H1 (cell line): Measurements from ENCODE around the gene WNT7A. TPM values are rescaled to one million over a fixed set of nuclear protein-coding genes. Genes with fewer than 3 reads are reported as not detected.

Experiments
- CBX8 ChIP-seq: fragments of 300-800, 300-1000 bp; sonication (generic); IDR thresholded peaks from 2 replicates; pipeline ENCODE4 v1.7.1; 2016; ENCODE audit warnings: low read depth, low read length, borderline replicate concordance
- GABPA ChIP-seq: IDR thresholded peaks from 2 replicates; pipeline ENCODE4 v1.6.1; 2011; ENCODE audit warnings: mild to moderate bottlenecking, low read length, moderate library complexity, borderline replicate concordance; ENCODE audit not compliant: insufficient read depth
- HDAC2 ChIP-seq, 2 experiments: fragments of 300-600 bp in 1 of 2; sonication (generic) in 1 of 2; IDR thresholded peaks; 2 replicates each; pipeline ENCODE4 v1.6.1; 2011 to 2012; ENCODE audit warnings: low read depth in 2 of 2, low read length in 2 of 2, mild to moderate bottlenecking in 2 of 2, moderate library complexity in 2 of 2, borderline replicate concordance in 1 of 2, inconsistent platforms in 1 of 2
- HDAC6 ChIP-seq: IDR thresholded peaks from one replicate; pipeline ENCODE4 v1.7.1; 2012; ENCODE audit warnings: low read depth, mild to moderate bottlenecking, inconsistent platforms, low read length, moderate library complexity
- KDM4A ChIP-seq: IDR thresholded peaks from one replicate; pipeline ENCODE4 v1.7.1; 2012; ENCODE audit warnings: low read depth, mild to moderate bottlenecking, moderate library complexity, low read length, inconsistent platforms; ENCODE audit not compliant: severe bottlenecking
- NRF1 ChIP-seq: IDR thresholded peaks from 2 replicates; pipeline ENCODE4 v1.6.1; 2011; ENCODE audit warnings: mild to moderate bottlenecking, low read depth, low read length, improper control_type of control experiment
- POU5F1 ChIP-seq: IDR thresholded peaks from 2 replicates; pipeline ENCODE4 v1.6.1; 2011; ENCODE audit warnings: low read depth, mild to moderate bottlenecking, low read length, moderate library complexity
- RFX5 ChIP-seq: IDR thresholded peaks from 2 replicates; pipeline ENCODE4 v1.6.1; 2011; ENCODE audit warnings: low read depth, low read length, improper control_type of control experiment, borderline replicate concordance
- polyA plus RNA-seq, 7 experiments: library from polyadenylated mRNA; depleted of rRNA in 3 of 7; stranded (reverse) in 5 of 7; unstranded in 2 of 7; fragments of >200 nt in 5 of 7; fragments of 200-250 nt in 2 of 7; gene quantifications; 1 replicate in 5 of 7; 2 replicates in 1 of 7; 4 replicates in 1 of 7; pipeline versions ENCODE4 v1.2.1 to v1.2.3, GENCODE V29; 2011 to 2013; ENCODE audit warnings: missing spikeins in 2 of 7, mixed read lengths in 2 of 7
- total RNA-seq: library from RNA; stranded (reverse); fragmentation: NEBNext Ultra II Directional; extraction: Animal tissue kit (Norgen Biotek cat#: 25700); gene quantifications from 2 replicates; pipeline ENCODE4 v1.2.1, GENCODE V29; 2021

WNT7A gene
- total and polyA plus RNA-seq, 2 of the 8 experiments (the other 6 are each of a cell fraction or from before 2014, with no cell fraction given), result 0.02 TPM; not detected in 1

DNA sequence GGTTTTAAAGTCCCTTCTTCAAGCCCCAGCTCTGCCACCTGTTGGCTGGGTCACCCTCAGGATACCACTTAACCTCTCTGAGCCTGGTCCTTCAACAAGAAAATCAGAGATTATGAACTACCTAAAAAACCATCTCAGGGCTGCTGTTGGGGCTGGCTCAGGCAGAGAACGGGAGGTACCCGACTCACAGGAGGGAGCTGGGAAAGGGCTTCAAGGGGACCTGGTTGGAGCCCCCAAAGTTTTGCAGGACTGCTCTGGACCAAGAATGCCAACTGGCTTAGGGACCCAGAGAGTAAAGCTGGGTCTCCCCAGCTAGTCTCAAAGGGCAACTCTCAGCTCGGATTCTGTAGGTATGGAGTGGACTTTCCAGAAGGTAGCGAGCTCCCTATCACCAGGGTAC lies 41.5 kb downstream of the WNT7A start (continued):
- TF ChIP-seq NRF1 (no peak), GABPA (no peak), POU5F1 (no peak), RFX5 (no peak), HDAC2 (IDR thresholded peaks at IDR 0.05; ENCODE audit: borderline replicate concordance in 1 of 2, low read depth in 2 of 2, low read length in 2 of 2) (no peak), CBX8 (no peak), KDM4A (no peak), HDAC6 (no peak)
